LNCAP (cell line): ENCODE data around the gene OMP.

Source experiments
- CTCF ChIP-seq: fragments of 450-650 bp; IDR thresholded peaks from 2 replicates; pipeline ENCODE4 v1.5.1; 2017; ENCODE audit warnings: mild to moderate bottlenecking

OMP gene

DNA sequence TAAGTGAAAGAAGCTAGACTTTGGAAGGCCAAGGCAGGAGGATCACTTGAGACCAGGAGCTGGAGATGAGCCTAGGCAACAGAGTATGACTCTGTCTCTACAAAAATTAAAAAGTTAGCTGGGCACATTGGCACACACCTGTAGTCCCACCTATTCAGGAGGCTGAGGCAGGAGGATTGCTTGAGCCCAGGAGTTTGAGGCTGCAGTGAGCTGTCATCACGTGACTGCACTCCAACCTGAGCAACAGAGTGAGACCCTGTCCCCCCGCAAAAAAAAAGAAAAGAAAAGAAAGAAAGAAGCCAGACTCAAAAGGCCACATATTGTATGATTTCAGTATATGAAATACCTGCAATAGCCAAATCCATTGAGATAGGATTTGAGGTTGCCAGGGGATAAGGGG, 43.7 kb upstream of the OMP start:
- TF ChIP-seq CTCF, result no peak

- no peak for TF ChIP-seq CTCF
These were observed 42.8 kb upstream of the OMP start for GRCh38 chr11:77059806-77060205.

- no peak for TF ChIP-seq CTCF
These were observed 42.4 kb upstream of the OMP start for GRCh38 chr11:77060234-77060633.

DNA sequence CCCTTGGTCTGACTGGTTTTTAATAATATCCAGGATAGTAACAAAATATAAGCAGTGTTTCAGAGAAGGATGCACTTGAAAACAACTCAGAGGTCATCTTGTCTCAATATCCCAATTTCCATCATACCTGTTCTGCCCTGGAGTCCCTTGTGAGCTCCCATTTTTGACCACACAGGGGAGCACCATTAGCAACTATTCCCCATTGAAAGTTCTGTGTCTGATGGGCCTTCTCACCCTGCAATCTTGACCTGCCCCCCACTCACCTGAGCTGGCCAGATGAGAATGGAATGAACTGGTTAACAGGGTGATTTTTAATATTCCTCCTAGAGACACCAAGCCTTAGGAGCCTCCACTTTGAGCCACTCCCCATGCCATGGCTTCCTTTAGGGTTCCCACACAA, 39.7 kb upstream of the OMP start:
- TF ChIP-seq CTCF, result peak; percentile 13; the same call in 1 of the 2 replicates

GRCh38 chr11:77063407-77063806, 39.2 kb upstream of the OMP start:
- TF ChIP-seq CTCF, result no peak

DNA sequence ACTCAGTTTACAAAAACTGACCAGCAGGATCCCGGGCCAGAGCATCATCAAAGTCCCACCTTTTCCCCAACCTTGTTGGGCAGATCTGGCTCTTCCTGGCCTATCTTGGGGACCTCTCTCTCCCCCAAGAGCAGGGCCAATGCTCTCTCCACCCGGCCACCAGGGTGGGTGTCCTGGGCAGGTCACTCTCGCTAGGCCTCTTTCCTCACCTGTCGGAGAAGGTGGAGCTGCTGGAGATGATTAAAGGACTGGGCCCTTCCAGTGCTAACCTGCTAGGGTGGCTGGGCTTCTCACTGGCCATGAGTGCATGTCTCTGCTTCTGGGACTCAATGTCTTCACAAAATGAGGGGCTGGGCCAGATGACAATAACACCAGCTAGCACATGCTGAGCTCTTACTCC, 38.8 kb upstream of the OMP start:
- TF ChIP-seq CTCF, result no peak

DNA sequence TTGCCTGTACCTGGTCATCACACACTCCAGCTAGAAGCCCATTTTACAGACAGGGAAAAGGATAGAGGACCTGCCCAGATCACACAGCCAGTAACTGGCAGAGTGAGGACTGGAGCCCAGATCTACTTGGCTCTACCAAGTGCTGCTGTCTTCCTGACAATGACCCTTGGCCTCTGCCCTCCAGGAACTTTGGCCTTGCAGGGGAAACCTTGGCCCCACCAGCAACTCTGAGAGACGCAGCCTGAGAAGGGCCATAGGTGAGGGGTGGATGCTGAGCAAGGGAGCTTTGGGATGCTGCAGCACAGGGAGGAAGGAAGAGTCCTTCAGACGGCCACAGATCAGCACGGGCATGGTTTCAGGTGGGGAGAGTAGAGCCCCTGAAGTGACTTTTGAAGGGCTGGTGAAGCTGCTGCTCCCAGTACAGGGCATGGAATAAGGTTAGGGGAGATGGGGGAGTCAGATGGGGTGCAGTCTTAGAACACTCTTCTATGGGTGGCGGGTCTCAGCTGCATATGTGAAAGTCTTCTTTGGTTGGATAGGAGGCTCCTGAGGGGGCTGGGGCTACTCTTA, 37.9 kb upstream of the OMP start:
- TF ChIP-seq CTCF, result no peak

GRCh38 chr11:77065878-77066228, 36.8 kb upstream of the OMP start:
- TF ChIP-seq CTCF, result no peak
